HG03280 (cell line): Measurements from ENCODE around the gene RIPOR3.
"Not testable (repeated sequence)": the region's sequence is repeated elsewhere in the genome, so short reads cannot be mapped to it uniquely, and the experiment has no call there.

ENCODE experiments used
- ATAC-seq: cut with Tn5 transposase; IDR thresholded peaks from one replicate; pipeline ENCODE4 v1.9.1; 2021; ENCODE audit warnings: mild to moderate bottlenecking, moderate library complexity; ENCODE audit not compliant: unreplicated experiment

Gene RIPOR3

GRCh38 chr20:50704514-50704913, 13.2 kb upstream of the RIPOR3 start:
- ATAC-seq = no peak

GRCh38 chr20:50703651-50704438, 12.5 kb upstream of the RIPOR3 start:
- not testable (repeated sequence) for ATAC-seq

- ATAC-seq = no peak
Measured at GRCh38 chr20:50701041-50701963, 10.0 kb upstream of the RIPOR3 start.

- ATAC-seq = no peak
Measured at GRCh38 chr20:50699688-50700087, 8.3 kb upstream of the RIPOR3 start.

GRCh38 chr20:50698255-50698654, 6.9 kb upstream of the RIPOR3 start:
- ATAC-seq = not testable (repeated sequence)

GRCh38 chr20:50695135-50695872, 4.0 kb upstream of the RIPOR3 start:
- ATAC-seq = no peak

- no peak for ATAC-seq
Measured at GRCh38 chr20:50694379-50695134, 3.2 kb upstream of the RIPOR3 start.

GRCh38 chr20:50693001-50693400, 1.7 kb upstream of the RIPOR3 start:
- no peak for ATAC-seq

- ATAC-seq = no peak
Measured at GRCh38 chr20:50692552-50692933, 1.2 kb upstream of the RIPOR3 start.

GRCh38 chr20:50691573-50692551, 520 bp upstream of the RIPOR3 start:
- no peak for ATAC-seq

GRCh38 chr20:50689864-50690649, 1.3 kb downstream of the RIPOR3 start:
- no peak for ATAC-seq

- no peak for ATAC-seq
Measured at GRCh38 chr20:50688256-50688975, 2.9 kb downstream of the RIPOR3 start.

GRCh38 chr20:50686821-50687220, 4.5 kb downstream of the RIPOR3 start:
- ATAC-seq = no peak

- ATAC-seq = no peak
Measured at GRCh38 chr20:50683570-50683969, 7.8 kb downstream of the RIPOR3 start.

- no peak for ATAC-seq
Measured at GRCh38 chr20:50682947-50683530, 8.3 kb downstream of the RIPOR3 start.

- ATAC-seq = no peak
Measured at GRCh38 chr20:50682065-50682464, 9.3 kb downstream of the RIPOR3 start.

GRCh38 chr20:50681359-50682064, 9.8 kb downstream of the RIPOR3 start:
- no peak for ATAC-seq
